H1 (cell line): ENCODE data around the gene CCNL2. TPM values are rescaled to one million over a fixed set of nuclear protein-coding genes. Genes with fewer than 3 reads are reported as not detected.

ENCODE experiments used
- EZH2 ChIP-seq: fragments of 200-600 bp; sonication (generic); IDR thresholded peaks from 2 replicates; pipeline ENCODE4 v1.7.1; 2012; ENCODE audit warnings: low read depth, mild to moderate bottlenecking, moderate library complexity, low read length, inconsistent platforms; ENCODE audit not compliant: severe bottlenecking
- KDM1A ChIP-seq: fragments of 200-600, 300-600 bp; sonication (generic); IDR thresholded peaks from 2 replicates; pipeline ENCODE4 v1.7.1; 2016; ENCODE audit warnings: mild to moderate bottlenecking, low read length, borderline replicate concordance
- NRF1 ChIP-seq: IDR thresholded peaks from 2 replicates; pipeline ENCODE4 v1.6.1; 2011; ENCODE audit warnings: mild to moderate bottlenecking, low read depth, low read length, improper control_type of control experiment
- SAP30 ChIP-seq: fragments of 300-600 bp; sonication (generic); IDR thresholded peaks from 2 replicates; pipeline ENCODE4 v1.7.1; 2012; ENCODE audit warnings: low read length, moderate library complexity, mild to moderate bottlenecking, inconsistent platforms; ENCODE audit not compliant: insufficient read depth, insufficient replicate concordance
- TBP ChIP-seq: IDR thresholded peaks from 2 replicates; pipeline ENCODE4 v1.6.1; 2011; ENCODE audit warnings: low read depth, low read length, improper control_type of control experiment
- polyA plus RNA-seq, 7 experiments: library from polyadenylated mRNA; depleted of rRNA in 3 of 7; stranded (reverse) in 5 of 7; unstranded in 2 of 7; fragments of >200 nt in 5 of 7; fragments of 200-250 nt in 2 of 7; gene quantifications; 1 replicate in 5 of 7; 2 replicates in 1 of 7; 4 replicates in 1 of 7; pipeline versions ENCODE4 v1.2.1 to v1.2.3, GENCODE V29; 2011 to 2013; ENCODE audit warnings: missing spikeins in 2 of 7, mixed read lengths in 2 of 7
- total RNA-seq: library from RNA; stranded (reverse); fragmentation: NEBNext Ultra II Directional; extraction: Animal tissue kit (Norgen Biotek cat#: 25700); gene quantifications from 2 replicates; pipeline ENCODE4 v1.2.1, GENCODE V29; 2021
- TF ChIP-seq, protein P1 (sequence below), 3 experiments: IDR thresholded peaks; 1 replicate in 2 of 3; 2 replicates in 1 of 3; pipeline versions ENCODE4 v1.5.1 to v1.6.1; 2011; ENCODE audit warnings: low read length in 3 of 3, mild to moderate bottlenecking in 3 of 3, inconsistent platforms in 2 of 3, low read depth in 1 of 3, moderate library complexity in 1 of 3; ENCODE audit not compliant: insufficient read depth in 1 of 3; ENCODE audit errors: control extremely low read depth in 1 of 3
- TF ChIP-seq, protein P2 (sequence below): IDR thresholded peaks from 2 replicates; pipeline ENCODE4 v1.6.1; 2012; ENCODE audit warnings: low read length, inconsistent platforms
- TF ChIP-seq, protein P3 (sequence below): IDR thresholded peaks from 2 replicates; pipeline ENCODE4 v1.6.1; 2012; ENCODE audit warnings: inconsistent platforms

The CCNL2 gene
- total and polyA plus RNA-seq, 2 of the 8 experiments (the other 6 are each of a cell fraction or from before 2014, with no cell fraction given) = 79.8 to 120 TPM

DNA sequence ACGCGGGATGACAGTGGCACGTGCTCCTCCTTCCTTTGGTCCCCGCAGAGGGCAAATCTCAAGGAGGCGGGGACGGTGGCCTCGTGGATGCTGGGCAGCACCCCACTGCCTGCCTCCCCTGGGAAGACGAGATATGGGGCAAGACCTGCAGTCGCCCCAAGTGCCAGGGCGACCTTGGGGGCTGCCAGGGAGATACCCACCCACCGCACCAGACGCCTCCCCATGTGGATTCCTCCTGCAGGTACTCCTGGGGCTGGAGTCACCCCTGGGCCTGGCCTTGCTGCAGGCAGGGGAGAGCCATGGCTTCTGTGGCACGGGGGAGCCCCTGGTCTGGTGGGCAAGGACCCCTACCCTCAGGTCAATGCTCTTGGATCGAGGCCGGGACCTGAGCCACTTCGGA lies 18.3 kb downstream of the CCNL2 start (continued):
- TF ChIP-seq, protein P1, sequence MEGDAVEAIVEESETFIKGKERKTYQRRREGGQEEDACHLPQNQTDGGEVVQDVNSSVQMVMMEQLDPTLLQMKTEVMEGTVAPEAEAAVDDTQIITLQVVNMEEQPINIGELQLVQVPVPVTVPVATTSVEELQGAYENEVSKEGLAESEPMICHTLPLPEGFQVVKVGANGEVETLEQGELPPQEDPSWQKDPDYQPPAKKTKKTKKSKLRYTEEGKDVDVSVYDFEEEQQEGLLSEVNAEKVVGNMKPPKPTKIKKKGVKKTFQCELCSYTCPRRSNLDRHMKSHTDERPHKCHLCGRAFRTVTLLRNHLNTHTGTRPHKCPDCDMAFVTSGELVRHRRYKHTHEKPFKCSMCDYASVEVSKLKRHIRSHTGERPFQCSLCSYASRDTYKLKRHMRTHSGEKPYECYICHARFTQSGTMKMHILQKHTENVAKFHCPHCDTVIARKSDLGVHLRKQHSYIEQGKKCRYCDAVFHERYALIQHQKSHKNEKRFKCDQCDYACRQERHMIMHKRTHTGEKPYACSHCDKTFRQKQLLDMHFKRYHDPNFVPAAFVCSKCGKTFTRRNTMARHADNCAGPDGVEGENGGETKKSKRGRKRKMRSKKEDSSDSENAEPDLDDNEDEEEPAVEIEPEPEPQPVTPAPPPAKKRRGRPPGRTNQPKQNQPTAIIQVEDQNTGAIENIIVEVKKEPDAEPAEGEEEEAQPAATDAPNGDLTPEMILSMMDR (IDR thresholded peaks at IDR 0.05; ENCODE audit: control extremely low read depth in 1 of 3, insufficient read depth in 1 of 3, low read depth in 1 of 3, low read length in 3 of 3) = no peak
- TF ChIP-seq EZH2 = no peak
- TF ChIP-seq KDM1A = no peak
- TF ChIP-seq NRF1 = no peak
- TF ChIP-seq SAP30 = no peak
- TF ChIP-seq TBP = no peak
- TF ChIP-seq, protein P2, sequence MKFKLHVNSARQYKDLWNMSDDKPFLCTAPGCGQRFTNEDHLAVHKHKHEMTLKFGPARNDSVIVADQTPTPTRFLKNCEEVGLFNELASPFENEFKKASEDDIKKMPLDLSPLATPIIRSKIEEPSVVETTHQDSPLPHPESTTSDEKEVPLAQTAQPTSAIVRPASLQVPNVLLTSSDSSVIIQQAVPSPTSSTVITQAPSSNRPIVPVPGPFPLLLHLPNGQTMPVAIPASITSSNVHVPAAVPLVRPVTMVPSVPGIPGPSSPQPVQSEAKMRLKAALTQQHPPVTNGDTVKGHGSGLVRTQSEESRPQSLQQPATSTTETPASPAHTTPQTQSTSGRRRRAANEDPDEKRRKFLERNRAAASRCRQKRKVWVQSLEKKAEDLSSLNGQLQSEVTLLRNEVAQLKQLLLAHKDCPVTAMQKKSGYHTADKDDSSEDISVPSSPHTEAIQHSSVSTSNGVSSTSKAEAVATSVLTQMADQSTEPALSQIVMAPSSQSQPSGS = no peak
- TF ChIP-seq, protein P3, sequence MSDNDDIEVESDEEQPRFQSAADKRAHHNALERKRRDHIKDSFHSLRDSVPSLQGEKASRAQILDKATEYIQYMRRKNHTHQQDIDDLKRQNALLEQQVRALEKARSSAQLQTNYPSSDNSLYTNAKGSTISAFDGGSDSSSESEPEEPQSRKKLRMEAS = no peak
